Measurements from ENCODE around the gene IRX1.

- TF ChIP-seq CTCF (IDR thresholded peaks at IDR 0.05), result no peak
- TF ChIP-seq POLR2A (IDR thresholded peaks at IDR 0.05), result no peak
Observed at GRCh38 chr5:3615217-3615616, 19.6 kb downstream of the IRX1 start.
